A549 (cell line): ENCODE results near the gene TTC28.

Experiments used
- CHD4 ChIP-seq: fragments of 200-600 bp; sonication (generic); IDR thresholded peaks from 2 replicates; pipeline ENCODE4 v1.6.1; 2016; ENCODE audit warnings: antibody characterized with exemption, mild to moderate bottlenecking, borderline replicate concordance
- CTCF ChIP-seq: fragments of >200 bp; sonication (Bioruptor Twin); formaldehyde crosslinking; IDR thresholded peaks from 3 replicates; pipeline ENCODE4 v1.5.1; 2016
- EP300 ChIP-seq, 2 experiments: fragments of >200 bp; sonication (Bioruptor Twin); formaldehyde crosslinking; IDR thresholded peaks; 2 replicates in 1 of 2; 3 replicates in 1 of 2; pipeline ENCODE4 v1.6.1; 2016 to 2017
- FOSL2 ChIP-seq, 2 experiments: fragments of 450-650 bp in 1 of 2; fragments of >200 bp in 1 of 2; sonication (Bioruptor Twin) in 1 of 2; formaldehyde crosslinking; IDR thresholded peaks; 2 replicates each; pipeline versions ENCODE4 v1.5.0 to v1.6.1; 2016 to 2020; ENCODE audit warnings: mild to moderate bottlenecking in 1 of 2, moderate library complexity in 1 of 2
- PBX3 ChIP-seq: IDR thresholded peaks from 2 replicates; pipeline ENCODE4 v1.6.1; 2012
- POLR2A ChIP-seq: IDR thresholded peaks from 2 replicates; pipeline ENCODE4 v1.6.1; 2012; ENCODE audit warnings: mild to moderate bottlenecking, low read length
- RAD21 ChIP-seq, 2 experiments: fragments of >200 bp in 1 of 2; sonication (Bioruptor Twin) in 1 of 2; formaldehyde crosslinking in 1 of 2; IDR thresholded peaks in 1 of 2; conservative IDR thresholded peaks in 1 of 2; 2 replicates in 1 of 2; 3 replicates in 1 of 2; pipeline ENCODE4 v1.6.1; 2012 to 2018; ENCODE audit warnings: inconsistent platforms in 1 of 2
- TP53 ChIP-seq: fragments of 250-450 bp; sonication (Bioruptor Pico); IDR thresholded peaks from 2 replicates; pipeline ENCODE4 v1.5.0; 2021; ENCODE audit warnings: mild to moderate bottlenecking, moderate library complexity
- TF ChIP-seq, protein P1 (sequence below): IDR thresholded peaks from 2 replicates; pipeline ENCODE4 v1.6.1; 2012

DNA sequence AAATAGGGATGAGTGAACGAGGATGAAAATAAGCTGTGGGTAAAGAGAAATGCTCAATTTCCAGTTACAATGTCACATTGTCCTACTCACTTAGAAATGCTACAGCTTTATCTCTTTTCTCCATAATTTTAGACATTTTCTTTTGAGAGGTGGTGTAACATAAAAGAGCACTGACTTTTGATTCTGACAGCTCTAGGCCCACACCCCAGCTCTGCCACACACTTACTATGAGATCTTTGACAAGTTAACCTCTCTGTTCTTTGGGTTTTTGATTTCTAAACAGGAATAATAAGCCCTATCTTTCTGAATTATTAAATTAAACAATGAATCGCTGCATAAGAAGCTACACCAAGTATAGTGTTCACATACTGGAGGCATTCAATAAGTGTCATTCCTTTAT, 532.2 kb downstream of the TTC28 start:
- TF ChIP-seq CTCF (no peak), RAD21 (conservative IDR thresholded peaks at IDR 0.05 in 1 of 2, IDR thresholded peaks at IDR 0.05 in 1 of 2) (no peak), PBX3 (no peak), EP300 (IDR thresholded peaks at IDR 0.05) (no peak), TP53 (no peak), POLR2A (no peak), CHD4 (no peak), FOSL2 (IDR thresholded peaks at IDR 0.05) (no peak), FOSL2 (CRISPR knock-in tag; IDR thresholded peaks at IDR 0.05) (no peak)
- TF ChIP-seq, protein P1, sequence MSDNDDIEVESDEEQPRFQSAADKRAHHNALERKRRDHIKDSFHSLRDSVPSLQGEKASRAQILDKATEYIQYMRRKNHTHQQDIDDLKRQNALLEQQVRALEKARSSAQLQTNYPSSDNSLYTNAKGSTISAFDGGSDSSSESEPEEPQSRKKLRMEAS = no peak
